Nephron (organoid): Measurements from ENCODE around the gene MYL1.
A peak's percentile ranks its signal among the peaks of the same experiment; 100 is the strongest.

Source experiments
- H3K27ac Mint-ChIP-seq, 3 experiments: 2 replicates each; pipeline ENCODE4 v1.8.0; 2020; ENCODE audit warnings: mixed read lengths in 3 of 3, mild to moderate bottlenecking in 2 of 3, moderate library complexity in 1 of 3
- H3K27me3 Mint-ChIP-seq: 2 replicates; pipeline ENCODE4 v1.8.0; 2021; ENCODE audit warnings: low read depth, mild to moderate bottlenecking, moderate library complexity, mixed read lengths
- H3K36me3 Mint-ChIP-seq: 2 replicates; pipeline ENCODE4 v1.8.0; 2020; ENCODE audit warnings: low read depth, mixed read lengths
- H3K4me1 Mint-ChIP-seq: 2 replicates; pipeline ENCODE4 v1.8.0; 2020; ENCODE audit warnings: mixed read lengths
- H3K4me3 Mint-ChIP-seq, 3 experiments: 2 replicates each; pipeline ENCODE4 v1.8.0; 2020; ENCODE audit warnings: mild to moderate bottlenecking in 3 of 3, mixed read lengths in 3 of 3, moderate library complexity in 2 of 3
- H3K9me3 Mint-ChIP-seq: 2 replicates; pipeline ENCODE4 v1.8.0; 2020; ENCODE audit warnings: mixed read lengths
- CTCF ChIP-seq, 3 experiments: fragments of 200-600 bp; sonication (generic); IDR thresholded peaks; one replicate each; pipeline ENCODE4 v1.5.0; 2021; ENCODE audit warnings: antibody characterized with exemption in 3 of 3; ENCODE audit not compliant: unreplicated experiment in 3 of 3

Gene MYL1

GRCh38 chr2:210309548-210310233, 5.3 kb downstream of the MYL1 start:
- Mint-ChIP-seq H3K9me3 (no peaks in the 10 kb centered on the region), H3K27ac (peak overlapping the region; percentile 9 to 59 (median 32)), H3K4me3 (peak overlapping the region in 2 of 3 experiments; percentile 68 to 88), H3K4me1 (peaks cover 6% of the 10 kb centered on the region), H3K27me3 (no peaks in the 10 kb centered on the region), H3K36me3 (no peaks in the 10 kb centered on the region)
- TF ChIP-seq CTCF (IDR thresholded peaks at IDR 0.05; ENCODE audit: unreplicated experiment in 3 of 3), result no peak

GRCh38 chr2:210303498-210303897, 11.5 kb downstream of the MYL1 start:
- no peak overlapping the region for H3K27ac Mint-ChIP-seq
- H3K4me1 Mint-ChIP-seq, result peaks cover 28% of the 10 kb centered on the region

GRCh38 chr2:210302326-210302725, 12.6 kb downstream of the MYL1 start:
- Mint-ChIP-seq H3K4me1 (peaks cover 33% of the 10 kb centered on the region), H3K36me3 (no peaks in the 10 kb centered on the region), H3K9me3 (no peaks in the 10 kb centered on the region), H3K27ac (no peak overlapping the region), H3K4me3 (peak overlapping the region in 2 of 3 experiments; percentile 68 to 86), H3K27me3 (no peaks in the 10 kb centered on the region)
- no peak for TF ChIP-seq CTCF (IDR thresholded peaks at IDR 0.05; ENCODE audit: unreplicated experiment in 3 of 3)

More at GRCh38 chr2:210303498-210303897, 11.5 kb downstream of the MYL1 start:
- peak overlapping the region; percentile 50 to 82 (median 79) for H3K4me3 Mint-ChIP-seq
- TF ChIP-seq CTCF (IDR thresholded peaks at IDR 0.05; ENCODE audit: unreplicated experiment in 3 of 3), result no peak
- H3K27me3 Mint-ChIP-seq, result no peaks in the 10 kb centered on the region
- no peaks in the 10 kb centered on the region for H3K36me3 Mint-ChIP-seq
- no peaks in the 10 kb centered on the region for H3K9me3 Mint-ChIP-seq

- no peaks in the 10 kb centered on the region for H3K27me3 Mint-ChIP-seq
- no peaks in the 10 kb centered on the region for H3K9me3 Mint-ChIP-seq
These were observed 15.1 kb downstream of the MYL1 start for GRCh38 chr2:210299866-210300373.

GRCh38 chr2:210288408-210288807, 26.6 kb downstream of the MYL1 start:
- Mint-ChIP-seq H3K4me1 (peaks cover 28% of the 10 kb centered on the region), H3K27me3 (no peaks in the 10 kb centered on the region)

More at GRCh38 chr2:210299866-210300373, 15.1 kb downstream of the MYL1 start:
- H3K4me1 Mint-ChIP-seq, result peaks cover 27% of the 10 kb centered on the region
- H3K4me3 Mint-ChIP-seq, result peak overlapping the region in 2 of 3 experiments; percentile 47 to 82
- H3K27ac Mint-ChIP-seq, result peak overlapping the region in 1 of 3 experiments; percentile 13
- no peaks in the 10 kb centered on the region for H3K36me3 Mint-ChIP-seq
- TF ChIP-seq CTCF (IDR thresholded peaks at IDR 0.05; ENCODE audit: unreplicated experiment in 3 of 3), result no peak

More at GRCh38 chr2:210288408-210288807, 26.6 kb downstream of the MYL1 start:
- no peaks in the 10 kb centered on the region for H3K36me3 Mint-ChIP-seq
- peak overlapping the region in 2 of 3 experiments; percentile 5 to 72 for H3K27ac Mint-ChIP-seq
- no peak for TF ChIP-seq CTCF (IDR thresholded peaks at IDR 0.05; ENCODE audit: unreplicated experiment in 3 of 3)
- H3K9me3 Mint-ChIP-seq, result peaks cover 4% of the 10 kb centered on the region
- H3K4me3 Mint-ChIP-seq, result peak overlapping the region in 2 of 3 experiments; percentile 23 to 47
